ENCODE results near the gene RC3H1.
"Not testable (repeated sequence)": the region's sequence is repeated elsewhere in the genome, so short reads cannot be mapped to it uniquely, and the experiment has no call there.

GRCh38 chr1:173930541-173930940, 91.6 kb downstream of the RC3H1 start:
- not testable (repeated sequence) for TF ChIP-seq CTCF (conservative IDR thresholded peaks at IDR 0.05 in 1 of 2, IDR thresholded peaks at IDR 0.05 in 1 of 2; ENCODE audit: low read depth in 1 of 2, low read length in 2 of 2); EZH2 (IDR thresholded peaks at IDR 0.05; ENCODE audit: low read length, missing control alignments)

Measured in fibroblast of lung (primary cell).